OCI-LY1 (cell line): ENCODE measurements around the gene DLEU7.

ENCODE experiments used
- EZH2 ChIP-seq: fragments of 200-600 bp; sonication (generic), shearing (Covaris generic); IDR thresholded peaks from 2 replicates; pipeline ENCODE4 v1.8.0; 2017; ENCODE audit warnings: borderline replicate concordance, mixed run types, mild to moderate bottlenecking, antibody characterized with exemption, low read length, moderate library complexity, mixed read lengths
- TF ChIP-seq, protein P1 (sequence below): fragments of 200-600 bp; sonication (generic), shearing (Covaris generic); IDR thresholded peaks from 2 replicates; pipeline ENCODE4 v1.5.1; 2017; ENCODE audit warnings: mild to moderate bottlenecking, antibody characterized with exemption, low read length, moderate library complexity, mixed read lengths

GRCh38 chr13:50800091-50800739 is 43.3 kb downstream of the DLEU7 start:
- TF ChIP-seq, protein P1, sequence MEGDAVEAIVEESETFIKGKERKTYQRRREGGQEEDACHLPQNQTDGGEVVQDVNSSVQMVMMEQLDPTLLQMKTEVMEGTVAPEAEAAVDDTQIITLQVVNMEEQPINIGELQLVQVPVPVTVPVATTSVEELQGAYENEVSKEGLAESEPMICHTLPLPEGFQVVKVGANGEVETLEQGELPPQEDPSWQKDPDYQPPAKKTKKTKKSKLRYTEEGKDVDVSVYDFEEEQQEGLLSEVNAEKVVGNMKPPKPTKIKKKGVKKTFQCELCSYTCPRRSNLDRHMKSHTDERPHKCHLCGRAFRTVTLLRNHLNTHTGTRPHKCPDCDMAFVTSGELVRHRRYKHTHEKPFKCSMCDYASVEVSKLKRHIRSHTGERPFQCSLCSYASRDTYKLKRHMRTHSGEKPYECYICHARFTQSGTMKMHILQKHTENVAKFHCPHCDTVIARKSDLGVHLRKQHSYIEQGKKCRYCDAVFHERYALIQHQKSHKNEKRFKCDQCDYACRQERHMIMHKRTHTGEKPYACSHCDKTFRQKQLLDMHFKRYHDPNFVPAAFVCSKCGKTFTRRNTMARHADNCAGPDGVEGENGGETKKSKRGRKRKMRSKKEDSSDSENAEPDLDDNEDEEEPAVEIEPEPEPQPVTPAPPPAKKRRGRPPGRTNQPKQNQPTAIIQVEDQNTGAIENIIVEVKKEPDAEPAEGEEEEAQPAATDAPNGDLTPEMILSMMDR, result no peak
- no peak for TF ChIP-seq EZH2
